Mammary epithelial cell (primary cell): ENCODE measurements around the gene IPCEF1.

Experiments used
- EZH2 ChIP-seq: IDR thresholded peaks from 2 replicates; pipeline ENCODE4 v1.6.1; 2012; ENCODE audit warnings: low read length, inconsistent platforms, borderline replicate concordance
- TF ChIP-seq, protein P1 (sequence below), 2 donors: IDR thresholded peaks in 1 of 2; conservative IDR thresholded peaks in 1 of 2; 2 replicates each; pipeline ENCODE4 v1.5.1; 2011 to 2012; ENCODE audit warnings: inconsistent platforms in 2 of 2, low read length in 2 of 2, mild to moderate bottlenecking in 2 of 2, control low read depth in 1 of 2, low read depth in 1 of 2; ENCODE audit not compliant: insufficient read depth in 1 of 2; ENCODE audit errors: extremely low read depth in 1 of 2

GRCh38 chr6:154280521-154280920, 76.1 kb downstream of the IPCEF1 start:
- TF ChIP-seq, protein P1, sequence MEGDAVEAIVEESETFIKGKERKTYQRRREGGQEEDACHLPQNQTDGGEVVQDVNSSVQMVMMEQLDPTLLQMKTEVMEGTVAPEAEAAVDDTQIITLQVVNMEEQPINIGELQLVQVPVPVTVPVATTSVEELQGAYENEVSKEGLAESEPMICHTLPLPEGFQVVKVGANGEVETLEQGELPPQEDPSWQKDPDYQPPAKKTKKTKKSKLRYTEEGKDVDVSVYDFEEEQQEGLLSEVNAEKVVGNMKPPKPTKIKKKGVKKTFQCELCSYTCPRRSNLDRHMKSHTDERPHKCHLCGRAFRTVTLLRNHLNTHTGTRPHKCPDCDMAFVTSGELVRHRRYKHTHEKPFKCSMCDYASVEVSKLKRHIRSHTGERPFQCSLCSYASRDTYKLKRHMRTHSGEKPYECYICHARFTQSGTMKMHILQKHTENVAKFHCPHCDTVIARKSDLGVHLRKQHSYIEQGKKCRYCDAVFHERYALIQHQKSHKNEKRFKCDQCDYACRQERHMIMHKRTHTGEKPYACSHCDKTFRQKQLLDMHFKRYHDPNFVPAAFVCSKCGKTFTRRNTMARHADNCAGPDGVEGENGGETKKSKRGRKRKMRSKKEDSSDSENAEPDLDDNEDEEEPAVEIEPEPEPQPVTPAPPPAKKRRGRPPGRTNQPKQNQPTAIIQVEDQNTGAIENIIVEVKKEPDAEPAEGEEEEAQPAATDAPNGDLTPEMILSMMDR (conservative IDR thresholded peaks at IDR 0.05 in 1 of 2, IDR thresholded peaks at IDR 0.05 in 1 of 2; ENCODE audit: extremely low read depth in 1 of 2, insufficient read depth in 1 of 2, low read depth in 1 of 2, low read length in 2 of 2): no peak
- TF ChIP-seq EZH2: no peak
